GM12873 (cell line): Measurements from ENCODE around the gene PGM3.

Experiments
- CTCF ChIP-seq: IDR thresholded peaks from 2 replicates; pipeline ENCODE4 v1.5.1; 2012; ENCODE audit warnings: low read depth, mild to moderate bottlenecking, moderate library complexity, low read length, control low read depth; ENCODE audit not compliant: insufficient read depth; ENCODE audit errors: missing control alignments

PGM3 gene

GRCh38 chr6:83216806-83217205, 23.7 kb upstream of the PGM3 start:
- no peak for TF ChIP-seq CTCF

- peak; percentile 88 for TF ChIP-seq CTCF
Measured at GRCh38 chr6:83215131-83216047, 22.3 kb upstream of the PGM3 start.

- TF ChIP-seq CTCF: no peak
Measured at GRCh38 chr6:83202031-83202430, 9.0 kb upstream of the PGM3 start.

GRCh38 chr6:83199863-83200225, 6.8 kb upstream of the PGM3 start:
- TF ChIP-seq CTCF: no peak

GRCh38 chr6:83199173-83199862, 6.3 kb upstream of the PGM3 start:
- TF ChIP-seq CTCF: no peak

- TF ChIP-seq CTCF: no peak
Measured at GRCh38 chr6:83198486-83199172, 5.6 kb upstream of the PGM3 start.

GRCh38 chr6:83193747-83194566, 892 bp upstream of the PGM3 start:
- no peak for TF ChIP-seq CTCF
